ENCODE data around the gene PYCARD. TPM values are rescaled to one million over a fixed set of nuclear protein-coding genes. Genes with fewer than 3 reads are reported as not detected.
A peak's percentile ranks its signal among the peaks of the same experiment; 100 is the strongest.
"Not testable (repeated sequence)": the region's sequence is repeated elsewhere in the genome, so short reads cannot be mapped to it uniquely, and the experiment has no call there.

The PYCARD gene
- 5.9 TPM for total RNA-seq

GRCh38 chr16:31202414-31203375, at the start of gene PYCARD:
PYCARD (minus strand) TSS chr16:31202760; CDS start chr16:31202690, 70 bp downstream.
- ATAC-seq (peak; percentile 79), DNase-seq (ENCODE audit: low spot score) (peak; percentile 67)

- DNase-seq (ENCODE audit: low spot score), result no peak
- no peak for ATAC-seq
These were observed 48.9 kb upstream of the PYCARD start for GRCh38 chr16:31251435-31251834.

GRCh38 chr16:31250782-31251384, 48.3 kb upstream of the PYCARD start:
- DNase-seq (ENCODE audit: low spot score) (no peak), ATAC-seq (no peak)

GRCh38 chr16:31248344-31248743, 45.8 kb upstream of the PYCARD start:
- DNase-seq (ENCODE audit: low spot score) (no peak), ATAC-seq (no peak)

GRCh38 chr16:31246296-31246695, 43.7 kb upstream of the PYCARD start:
- DNase-seq (ENCODE audit: low spot score) (no peak), ATAC-seq (no peak)

GRCh38 chr16:31245598-31245997, 43.0 kb upstream of the PYCARD start:
- ATAC-seq; DNase-seq (ENCODE audit: low spot score): not testable (repeated sequence)

GRCh38 chr16:31243734-31244670, 41.4 kb upstream of the PYCARD start:
- ATAC-seq (no peak), DNase-seq (ENCODE audit: low spot score) (no peak)

- DNase-seq (ENCODE audit: low spot score) (no peak), ATAC-seq (no peak)
These were observed 39.6 kb upstream of the PYCARD start for GRCh38 chr16:31242206-31242605.

- DNase-seq (ENCODE audit: low spot score) (no peak), ATAC-seq (no peak)
These were observed 35.5 kb upstream of the PYCARD start for GRCh38 chr16:31238041-31238440.

- ATAC-seq (no peak), DNase-seq (ENCODE audit: low spot score) (no peak)
These were observed 26.9 kb upstream of the PYCARD start for GRCh38 chr16:31229501-31229900.

- no peak for ATAC-seq
These were observed 25.6 kb upstream of the PYCARD start for GRCh38 chr16:31228206-31228605.

GRCh38 chr16:31225193-31225592, 22.6 kb upstream of the PYCARD start:
- DNase-seq (ENCODE audit: low spot score) (no peak), ATAC-seq (no peak)

More at GRCh38 chr16:31228206-31228605, 25.6 kb upstream of the PYCARD start:
- DNase-seq (ENCODE audit: low spot score), result no peak

GRCh38 chr16:31224092-31224955, 21.8 kb upstream of the PYCARD start:
- ATAC-seq, result no peak
- no peak for DNase-seq (ENCODE audit: low spot score)

GRCh38 chr16:31223044-31223443, 20.5 kb upstream of the PYCARD start:
- ATAC-seq (no peak), DNase-seq (ENCODE audit: low spot score) (no peak)

GRCh38 chr16:31221357-31222160, 19.0 kb upstream of the PYCARD start:
- ATAC-seq, result no peak

GRCh38 chr16:31219154-31219741, 16.7 kb upstream of the PYCARD start:
- ATAC-seq (no peak), DNase-seq (ENCODE audit: low spot score) (no peak)

More at GRCh38 chr16:31221357-31222160, 19.0 kb upstream of the PYCARD start:
- DNase-seq (ENCODE audit: low spot score), result no peak

- ATAC-seq (no peak), DNase-seq (ENCODE audit: low spot score) (no peak)
These were observed 14.6 kb upstream of the PYCARD start for GRCh38 chr16:31217136-31217530.

- ATAC-seq (no peak), DNase-seq (ENCODE audit: low spot score) (no peak)
These were observed 14.0 kb upstream of the PYCARD start, which contains the start of gene PYDC1 for GRCh38 chr16:31216422-31217135. PYDC1 (minus strand) TSS chr16:31217135; CDS start chr16:31217028, 107 bp downstream.

Measured in left lobe of liver (tissue), 2 donors.